Parathyroid adenoma (tissue), 2 donors: ENCODE results near the gene NUP188.

Source experiments
- H2AFZ ChIP-seq: fragments of 300-600 bp; sonication (generic); one replicate; pipeline ENCODE4 v1.7.0; 2017; ENCODE audit warnings: antibody characterized with exemption, mild to moderate bottlenecking
- H3K27ac ChIP-seq: fragments of 300-600 bp; sonication (generic); one replicate; pipeline ENCODE4 v1.7.0; 2017
- H3K27me3 ChIP-seq: fragments of 300-600 bp; sonication (generic); one replicate; pipeline ENCODE4 v1.7.0; 2017; ENCODE audit warnings: low read length; ENCODE audit not compliant: control insufficient read depth, insufficient read depth
- H3K36me3 ChIP-seq: fragments of 300-600 bp; sonication (generic); one replicate; pipeline ENCODE4 v1.7.0; 2017; ENCODE audit warnings: low read length; ENCODE audit not compliant: control insufficient read depth, insufficient read depth
- H3K4me1 ChIP-seq: fragments of 300-600 bp; sonication (generic); one replicate; pipeline ENCODE4 v1.7.0; 2017; ENCODE audit warnings: control low read depth
- H3K4me2 ChIP-seq: fragments of 300-600 bp; sonication (generic); one replicate; pipeline ENCODE4 v1.7.0; 2017; ENCODE audit warnings: low read length
- H3K4me3 ChIP-seq: fragments of 300-600 bp; sonication (generic); one replicate; pipeline ENCODE4 v1.7.0; 2017; ENCODE audit warnings: low read depth, low read length
- H3K79me2 ChIP-seq: fragments of 300-600 bp; sonication (generic); one replicate; pipeline ENCODE4 v1.7.0; 2017; ENCODE audit warnings: control low read depth
- H3K9ac ChIP-seq: fragments of 300-600 bp; sonication (generic); one replicate; pipeline ENCODE4 v1.7.0; 2017; ENCODE audit warnings: mild to moderate bottlenecking
- H3K9me3 ChIP-seq: fragments of 300-600 bp; sonication (generic); one replicate; pipeline ENCODE4 v1.7.0; 2017; ENCODE audit warnings: low read length; ENCODE audit not compliant: control insufficient read depth
- CTCF ChIP-seq: fragments of 300-600 bp; sonication (generic); IDR thresholded peaks from one replicate; pipeline ENCODE4 v1.7.0; 2017; ENCODE audit warnings: antibody characterized with exemption, mild to moderate bottlenecking
- donor health status: primary hyperparathyroidism.

The NUP188 gene

GRCh38 chr9:128909859-128910258, 37.6 kb upstream of the NUP188 start:
- H3K36me3 ChIP-seq = no peaks in the 10 kb centered on the region

GRCh38 chr9:128910906-128911305, 36.6 kb upstream of the NUP188 start:
- Histone ChIP-seq H2AFZ (no peak overlapping the region), H3K27me3 (no peaks in the 10 kb centered on the region), H3K4me2 (no peak overlapping the region), H3K9ac (no peak overlapping the region), H3K27ac (peak overlapping the region; percentile 15), H3K4me3 (no peak overlapping the region), H3K79me2 (peaks cover 16% of the 10 kb centered on the region), H3K9me3 (no peaks in the 10 kb centered on the region), H3K4me1 (no peaks in the 10 kb centered on the region), H3K36me3 (no peaks in the 10 kb centered on the region)
- TF ChIP-seq CTCF = no peak

More at GRCh38 chr9:128909859-128910258, 37.6 kb upstream of the NUP188 start:
- Histone ChIP-seq H2AFZ (no peak overlapping the region), H3K4me2 (no peak overlapping the region), H3K79me2 (peaks cover 16% of the 10 kb centered on the region), H3K9me3 (no peaks in the 10 kb centered on the region), H3K9ac (no peak overlapping the region), H3K27ac (no peak overlapping the region), H3K4me3 (no peak overlapping the region), H3K27me3 (no peaks in the 10 kb centered on the region), H3K4me1 (no peaks in the 10 kb centered on the region)
- TF ChIP-seq CTCF = no peak

GRCh38 chr9:128911529-128912035, 35.9 kb upstream of the NUP188 start:
- no peaks in the 10 kb centered on the region for H3K27me3 ChIP-seq
- H3K4me1 ChIP-seq = no peaks in the 10 kb centered on the region
- no peak for TF ChIP-seq CTCF
- H3K9ac ChIP-seq = no peak overlapping the region
- H3K4me3 ChIP-seq = no peak overlapping the region
- H3K36me3 ChIP-seq = no peaks in the 10 kb centered on the region
- no peak overlapping the region for H3K4me2 ChIP-seq
- H2AFZ ChIP-seq = no peak overlapping the region
- H3K9me3 ChIP-seq = no peaks in the 10 kb centered on the region
- peaks cover 16% of the 10 kb centered on the region for H3K79me2 ChIP-seq
- peak overlapping the region; percentile 15 for H3K27ac ChIP-seq

- no peaks in the 10 kb centered on the region for H3K9me3 ChIP-seq
- H3K4me3 ChIP-seq = no peak overlapping the region
- no peak overlapping the region for H3K9ac ChIP-seq
- no peaks in the 10 kb centered on the region for H3K4me1 ChIP-seq
- H3K79me2 ChIP-seq = peaks cover 16% of the 10 kb centered on the region
- H3K36me3 ChIP-seq = no peaks in the 10 kb centered on the region
- H3K27ac ChIP-seq = peak overlapping the region; percentile 36
- no peaks in the 10 kb centered on the region for H3K27me3 ChIP-seq
- no peak overlapping the region for H3K4me2 ChIP-seq
- H2AFZ ChIP-seq = no peak overlapping the region
- TF ChIP-seq CTCF = no peak
These were observed 35.1 kb upstream of the NUP188 start for GRCh38 chr9:128912270-128912853.
